Measurements from ENCODE around the gene FNDC10.
"Not testable (repeated sequence)": the region's sequence is repeated elsewhere in the genome, so short reads cannot be mapped to it uniquely, and the experiment has no call there.

The FNDC10 gene

DNA sequence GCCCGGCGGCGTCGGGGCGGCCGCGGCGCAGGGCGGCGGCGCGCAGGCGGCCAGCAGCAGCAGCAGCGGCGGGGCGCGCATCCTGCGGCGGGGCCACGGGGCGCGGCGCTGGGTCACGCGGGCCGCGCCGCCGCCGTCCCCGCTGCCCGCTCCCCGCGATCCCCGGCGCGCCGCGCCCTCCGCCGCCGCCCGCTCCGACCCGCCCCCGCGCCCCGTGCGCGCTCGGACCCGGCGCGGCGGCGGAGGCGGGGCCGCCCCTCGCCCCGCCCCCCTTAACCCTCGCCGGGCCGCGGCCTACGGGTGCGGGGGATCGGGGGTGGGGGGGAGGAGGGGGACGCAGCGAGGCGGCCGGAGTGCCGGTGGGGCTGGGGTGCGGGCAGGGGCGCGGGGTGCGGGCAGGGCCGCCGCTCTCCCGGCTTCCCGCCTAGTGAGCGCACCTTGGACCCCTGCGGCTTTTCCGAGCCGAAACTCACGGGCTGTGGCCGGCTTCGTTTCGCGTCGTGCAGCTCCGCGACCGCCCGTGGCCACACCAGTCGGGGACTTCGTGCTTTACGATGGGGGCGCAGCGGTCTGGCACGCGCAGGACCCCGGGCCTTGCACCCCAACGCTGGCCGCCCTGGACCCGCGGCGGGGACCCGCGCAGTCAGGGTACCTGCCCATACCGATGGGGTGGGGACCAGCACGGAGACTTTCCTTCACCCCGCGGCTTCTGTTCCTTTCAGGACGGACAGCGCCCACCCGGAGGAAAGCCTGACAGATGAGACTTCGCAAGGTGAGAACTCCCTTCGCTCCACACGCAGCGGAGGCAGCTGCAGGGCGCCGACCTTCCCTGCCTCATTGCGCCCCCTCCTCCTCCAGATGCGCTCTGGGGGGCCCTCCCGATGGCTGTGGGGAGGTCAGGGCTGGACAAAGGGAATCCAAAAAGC lies at the start of gene FNDC10:
FNDC10 (minus strand) TSS at position 201 of the 926 bp plus-strand sequence; CDS start at position 81, 120 bp downstream.
- H3K36me3 Mint-ChIP-seq = no peaks in the 10 kb centered on the region
- H3K27ac Mint-ChIP-seq = peak within 1 kb of the TSS; percentile 85
- H3K9me3 Mint-ChIP-seq = no peaks in the 10 kb centered on the region
- peaks cover 10% of the 10 kb centered on the region for H3K4me1 Mint-ChIP-seq
- H3K4me3 Mint-ChIP-seq = peak within 1 kb of the TSS; percentile 82
- no peaks in the 10 kb centered on the region for H3K27me3 Mint-ChIP-seq

DNA sequence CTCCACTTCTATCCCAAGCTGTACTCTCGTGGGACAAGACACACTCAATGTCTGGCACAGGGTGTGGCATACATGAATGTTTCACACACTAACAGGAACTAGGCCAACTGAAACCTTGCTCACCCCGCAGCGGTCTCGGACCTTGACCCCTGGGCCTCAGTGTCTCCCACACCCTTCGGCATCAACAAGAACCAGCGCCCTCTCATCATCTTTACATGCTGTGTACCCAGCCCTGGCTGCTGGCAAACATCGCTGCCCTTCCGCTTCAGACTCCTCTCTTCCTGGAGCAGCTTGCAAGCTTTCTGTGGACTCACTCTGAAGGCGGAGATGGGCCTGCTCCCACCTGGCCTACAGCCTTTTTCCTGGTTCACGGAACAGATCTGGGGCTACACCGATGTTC lies 48.3 kb upstream of the FNDC10 start:
- H3K27me3 Mint-ChIP-seq = not testable (repeated sequence)

GRCh38 chr1:1647567-1648241 lies 47.8 kb upstream of the FNDC10 start:
- H3K36me3 Mint-ChIP-seq = peaks cover 18% of the 10 kb centered on the region
- not testable (repeated sequence) for H3K27me3 Mint-ChIP-seq, H3K4me3 Mint-ChIP-seq

More for the DNA sequence above, 48.3 kb upstream of the FNDC10 start:
- H3K9me3 Mint-ChIP-seq, H3K4me3 Mint-ChIP-seq, H3K4me1 Mint-ChIP-seq, H3K27ac Mint-ChIP-seq: not testable (repeated sequence)
- H3K36me3 Mint-ChIP-seq = peaks cover 19% of the 10 kb centered on the region

GRCh38 chr1:1646326-1646725 lies 46.4 kb upstream of the FNDC10 start:
- H3K27ac Mint-ChIP-seq, H3K27me3 Mint-ChIP-seq, H3K4me1 Mint-ChIP-seq, H3K4me3 Mint-ChIP-seq, H3K9me3 Mint-ChIP-seq: not testable (repeated sequence)
- H3K36me3 Mint-ChIP-seq = peaks cover 14% of the 10 kb centered on the region

More at GRCh38 chr1:1647567-1648241, 47.8 kb upstream of the FNDC10 start:
- not testable (repeated sequence) for H3K4me1 Mint-ChIP-seq, H3K27ac Mint-ChIP-seq, H3K9me3 Mint-ChIP-seq

GRCh38 chr1:1640711-1641461 lies 41.0 kb upstream of the FNDC10 start:
- H3K36me3 Mint-ChIP-seq, H3K27me3 Mint-ChIP-seq, H3K27ac Mint-ChIP-seq, H3K4me3 Mint-ChIP-seq, H3K4me1 Mint-ChIP-seq, H3K9me3 Mint-ChIP-seq: not testable (repeated sequence)

DNA sequence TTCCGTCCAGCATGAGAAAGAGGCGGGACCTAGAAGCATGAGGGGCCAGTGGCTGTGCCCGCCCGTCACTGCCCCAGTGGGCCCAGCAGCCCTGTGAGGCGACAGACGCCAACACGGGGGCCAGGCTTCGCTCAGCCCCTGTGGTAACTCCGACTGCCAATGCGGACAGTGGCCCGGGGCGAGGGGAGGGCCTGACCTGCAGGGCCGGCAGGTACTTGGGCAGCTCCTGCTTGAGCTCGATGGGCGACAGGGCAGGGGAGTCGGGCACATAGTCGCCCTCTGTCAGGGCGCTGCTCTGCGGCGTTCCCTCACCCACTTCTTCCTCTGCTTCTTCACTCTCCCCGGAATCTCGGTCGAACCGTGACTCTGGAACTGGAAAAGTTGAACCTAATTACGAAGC lies 40.1 kb upstream of the FNDC10 start:
- H3K36me3 Mint-ChIP-seq, H3K27ac Mint-ChIP-seq, H3K27me3 Mint-ChIP-seq, H3K4me3 Mint-ChIP-seq, H3K9me3 Mint-ChIP-seq, H3K4me1 Mint-ChIP-seq: not testable (repeated sequence)

DNA sequence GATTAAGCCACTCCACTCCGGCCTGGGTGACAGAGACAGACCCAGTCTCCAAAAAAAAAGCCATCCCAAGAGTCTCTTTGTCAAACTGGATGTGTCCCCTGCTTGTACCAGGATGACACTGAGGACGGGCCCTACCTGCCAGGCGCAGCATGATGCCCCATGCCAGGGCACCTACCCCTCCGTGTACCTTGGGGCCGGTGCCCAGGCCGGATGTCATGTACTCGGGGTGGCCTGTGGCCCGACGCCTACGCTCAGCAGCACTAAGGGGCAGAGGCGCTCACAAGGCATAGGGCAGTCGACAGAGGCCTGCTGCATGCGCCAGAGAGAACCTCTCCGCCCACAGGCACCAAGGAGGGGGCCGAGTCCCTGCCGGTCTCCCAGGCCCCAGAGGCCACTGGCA lies 39.4 kb upstream of the FNDC10 start:
- H3K4me1 Mint-ChIP-seq, H3K27me3 Mint-ChIP-seq, H3K4me3 Mint-ChIP-seq, H3K36me3 Mint-ChIP-seq, H3K9me3 Mint-ChIP-seq, H3K27ac Mint-ChIP-seq: not testable (repeated sequence)

DNA sequence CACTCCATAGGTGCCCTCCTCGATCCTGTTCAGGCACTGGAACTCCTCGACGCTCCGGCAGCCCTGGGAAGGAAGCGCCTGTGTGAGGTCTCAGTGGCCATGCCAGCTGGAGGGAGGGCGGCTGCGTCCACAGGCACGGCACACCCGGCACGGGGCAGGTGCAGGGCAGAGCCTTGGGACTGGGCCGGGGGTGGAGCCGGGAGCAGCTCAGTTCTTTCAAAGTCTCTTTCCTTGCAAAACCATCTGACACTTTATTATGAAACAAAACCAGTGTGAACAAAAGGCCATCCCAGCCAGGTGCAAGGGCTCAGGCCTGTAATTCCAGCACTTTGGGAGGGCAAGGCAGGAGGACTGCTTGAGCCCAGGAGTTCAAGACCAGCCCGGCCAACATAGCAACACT lies 38.6 kb upstream of the FNDC10 start:
- H3K4me3 Mint-ChIP-seq, H3K27me3 Mint-ChIP-seq, H3K9me3 Mint-ChIP-seq, H3K36me3 Mint-ChIP-seq, H3K27ac Mint-ChIP-seq, H3K4me1 Mint-ChIP-seq: not testable (repeated sequence)

- H3K9me3 Mint-ChIP-seq, H3K27ac Mint-ChIP-seq, H3K36me3 Mint-ChIP-seq, H3K4me1 Mint-ChIP-seq, H3K4me3 Mint-ChIP-seq, H3K27me3 Mint-ChIP-seq: not testable (repeated sequence)
Observed at GRCh38 chr1:1637479-1637875, 37.5 kb upstream of the FNDC10 start.

DNA sequence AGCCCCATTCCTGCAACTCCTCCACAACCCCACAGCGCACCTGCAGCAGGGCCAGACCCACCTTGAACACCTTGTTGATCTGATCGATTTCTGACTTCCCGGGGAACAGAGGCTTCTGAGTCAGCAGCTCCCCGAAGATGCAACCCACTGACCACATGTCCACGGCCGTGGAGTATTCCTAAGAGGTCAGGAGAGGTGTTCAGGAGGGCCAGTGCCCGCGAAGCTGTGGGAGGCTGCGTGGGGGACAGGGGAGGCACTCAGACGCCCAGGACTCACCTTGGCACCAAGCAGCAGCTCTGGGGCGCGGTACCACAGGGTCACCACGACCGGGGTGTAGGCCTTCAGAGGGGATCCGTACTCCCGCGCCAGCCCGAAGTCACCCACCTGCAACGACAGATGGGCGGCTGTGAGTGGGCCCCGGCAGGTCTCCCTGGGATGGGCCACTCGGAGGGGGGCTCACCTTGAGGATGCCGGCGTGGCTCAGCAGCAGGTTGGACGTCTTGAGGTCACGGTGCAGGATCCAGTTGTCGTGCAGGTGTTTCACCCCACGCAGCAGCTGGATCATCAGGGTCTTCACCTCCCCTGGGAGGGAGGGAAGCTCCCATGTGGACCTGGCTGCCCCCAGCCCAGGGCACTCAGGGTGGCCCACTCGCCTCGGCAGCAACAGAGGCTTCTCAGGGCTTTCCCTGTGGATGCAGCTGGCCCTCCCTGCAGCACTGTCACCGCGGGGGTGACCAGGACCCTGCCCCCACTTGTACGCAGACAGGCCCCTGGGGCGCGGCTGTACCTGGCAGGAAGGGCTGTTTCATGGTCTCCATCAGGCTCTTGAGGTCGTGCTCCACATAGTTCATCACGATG lies 36.9 kb upstream of the FNDC10 start:
- not testable (repeated sequence) for H3K4me1 Mint-ChIP-seq, H3K36me3 Mint-ChIP-seq, H3K9me3 Mint-ChIP-seq, H3K27me3 Mint-ChIP-seq, H3K4me3 Mint-ChIP-seq, H3K27ac Mint-ChIP-seq

GRCh38 chr1:1634613-1635012 lies 34.7 kb upstream of the FNDC10 start:
- H3K27ac Mint-ChIP-seq, H3K4me3 Mint-ChIP-seq, H3K36me3 Mint-ChIP-seq, H3K4me1 Mint-ChIP-seq, H3K9me3 Mint-ChIP-seq, H3K27me3 Mint-ChIP-seq: not testable (repeated sequence)

- H3K36me3 Mint-ChIP-seq, H3K4me3 Mint-ChIP-seq, H3K27ac Mint-ChIP-seq, H3K9me3 Mint-ChIP-seq, H3K4me1 Mint-ChIP-seq, H3K27me3 Mint-ChIP-seq: not testable (repeated sequence)
Observed at GRCh38 chr1:1633409-1633808, 33.5 kb upstream of the FNDC10 start.

- peak within 1 kb of the TSS; percentile 66 for H3K4me3 Mint-ChIP-seq
- H3K36me3 Mint-ChIP-seq = no peaks in the 10 kb centered on the region
Observed at GRCh38 chr1:1631782-1632420, 32.0 kb upstream of the FNDC10 start, which contains the start of gene MMP23B. TSS of gene MMP23B (plus strand) at chr1:1632173. CDS start at chr1:1632219, 46 bp downstream.

GRCh38 chr1:1630965-1631781 lies 31.2 kb upstream of the FNDC10 start:
- peaks cover 2% of the 10 kb centered on the region for H3K27me3 Mint-ChIP-seq
- no peaks in the 10 kb centered on the region for H3K36me3 Mint-ChIP-seq
- H3K4me3 Mint-ChIP-seq = peak overlapping the region; percentile 66
- no peaks in the 10 kb centered on the region for H3K9me3 Mint-ChIP-seq
- peak overlapping the region; percentile 41 for H3K27ac Mint-ChIP-seq
- H3K4me1 Mint-ChIP-seq = peaks cover 3% of the 10 kb centered on the region

More at GRCh38 chr1:1631782-1632420, 32.0 kb upstream of the FNDC10 start, which contains the start of gene MMP23B:
- H3K4me1 Mint-ChIP-seq = peaks cover 3% of the 10 kb centered on the region
- no peaks in the 10 kb centered on the region for H3K9me3 Mint-ChIP-seq
- H3K27ac Mint-ChIP-seq = peak within 1 kb of the TSS; percentile 41
- H3K27me3 Mint-ChIP-seq = peaks cover 2% of the 10 kb centered on the region

Data from activated naive CD4-positive, alpha-beta T cell treated with anti-CD3 and anti-CD28 coated beads, Interleukin-2, amount 50 U/mL, for 24 hours (primary cell).